Measurements from ENCODE around the gene IFNGR2. TPM values are rescaled to one million over a fixed set of nuclear protein-coding genes. Genes with fewer than 3 reads are reported as not detected.

IFNGR2 gene, protein sequence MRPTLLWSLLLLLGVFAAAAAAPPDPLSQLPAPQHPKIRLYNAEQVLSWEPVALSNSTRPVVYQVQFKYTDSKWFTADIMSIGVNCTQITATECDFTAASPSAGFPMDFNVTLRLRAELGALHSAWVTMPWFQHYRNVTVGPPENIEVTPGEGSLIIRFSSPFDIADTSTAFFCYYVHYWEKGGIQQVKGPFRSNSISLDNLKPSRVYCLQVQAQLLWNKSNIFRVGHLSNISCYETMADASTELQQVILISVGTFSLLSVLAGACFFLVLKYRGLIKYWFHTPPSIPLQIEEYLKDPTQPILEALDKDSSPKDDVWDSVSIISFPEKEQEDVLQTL
- polyA plus RNA-seq (2012; rRNA removed) = 92.4 and 126 TPM in 2 replicates
- polyA plus RNA-seq (2012; cell fraction: cytosol; rRNA removed) = 112 and 115 TPM in 2 replicates
- polyA plus RNA-seq (2012; cell fraction: nucleus; rRNA removed) = 30.8 and 42.8 TPM in 2 replicates

DNA sequence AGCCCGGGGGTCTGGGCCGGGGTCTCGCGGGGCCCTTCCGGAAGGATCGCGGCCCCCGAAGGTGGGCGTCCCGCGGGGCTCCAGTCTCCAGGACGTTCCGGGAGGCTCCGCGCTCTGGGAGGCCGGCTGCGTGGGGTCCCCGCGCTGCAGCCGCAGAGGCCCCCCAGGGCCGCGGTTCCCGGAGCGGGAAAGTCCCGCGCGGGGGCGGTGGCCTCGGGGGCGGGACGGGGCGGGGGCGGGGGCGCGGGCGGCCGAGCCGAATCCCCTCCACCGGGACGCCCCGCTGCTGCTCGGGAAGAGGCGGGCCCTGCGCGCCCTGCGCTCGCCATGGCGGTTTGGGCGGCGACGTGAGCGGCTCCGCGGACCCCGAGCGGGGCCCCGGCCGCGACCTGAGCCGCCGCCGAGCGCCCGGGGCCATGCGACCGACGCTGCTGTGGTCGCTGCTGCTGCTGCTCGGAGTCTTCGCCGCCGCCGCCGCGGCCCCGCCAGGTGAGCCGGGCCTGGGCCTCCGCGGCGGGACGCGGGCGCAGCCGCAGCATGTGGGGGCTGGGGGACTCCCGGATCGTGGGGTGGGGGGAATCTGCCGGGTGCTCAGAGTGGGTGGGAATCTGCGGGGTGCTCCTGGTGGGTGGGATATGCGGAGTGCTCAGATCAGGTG is at the start of gene IFNGR2:
Gene IFNGR2, plus strand, starts transcription at position 286 of the 658 bp plus-strand sequence. Its CDS starts 131 bp downstream, at position 417.
- TF ChIP-seq MEF2A (IDR thresholded peaks at IDR 0.05; ENCODE audit: borderline replicate concordance, low read depth) (no peak), RFX5 (IDR thresholded peaks at IDR 0.05; ENCODE audit: low read length) (no peak), EP300 (IDR thresholded peaks at IDR 0.05; ENCODE audit: borderline replicate concordance in 1 of 2, low read depth in 1 of 2, low read length in 1 of 2) (no peak), TAF1 (IDR thresholded peaks at IDR 0.05; ENCODE audit: borderline replicate concordance, low read depth, low read length) (peak; percentile 31; the same call in 1 of the 2 replicates), GATA2 (CRISPR knock-in tag; IDR thresholded peaks at IDR 0.05) (no peak)
- Histone ChIP-seq H3K79me2 (ENCODE audit: insufficient read depth) (peaks cover 48% of the 10 kb centered on the region), H2AFZ (ENCODE audit: low read depth) (0 out of 2 replicates have a peak within 1 kb of the TSS, but pooled peaks have one; percentile 52), H3K4me3 (ENCODE audit: low read depth in 2 of 2, low read length in 1 of 2) (peak within 1 kb of the TSS; percentile 67 to 78), H3K4me1 (ENCODE audit: control insufficient read depth in 1 of 2, insufficient read depth in 2 of 2, low read depth in 1 of 2, low read length in 1 of 2) (peaks cover 7% of the 10 kb centered on the region in 2 experiments; a peak in 1 of 4 replicates), H3K9me3 (no peaks in the 10 kb centered on the region), H3K27me3 (ENCODE audit: insufficient read depth) (no peaks in the 10 kb centered on the region), H4K20me1 (ENCODE audit: insufficient read depth) (peaks cover 28% of the 10 kb centered on the region), H3K4me2 (peak within 1 kb of the TSS; percentile 83), H3K9ac (peak within 1 kb of the TSS; percentile 92), H3F3A (replicated peaks; ENCODE audit: insufficient read depth) (peaks cover 30% of the 10 kb centered on the region), H3K9me2 (no peaks in the 10 kb centered on the region), H3K27ac (ENCODE audit: low read depth in 2 of 2, low read length in 1 of 2) (peak within 1 kb of the TSS; percentile 77 to 81), H3K36me3 (replicated peaks in 1 of 2; ENCODE audit: control insufficient read depth in 1 of 2, insufficient read depth in 2 of 2, low read length in 1 of 2) (peaks cover 0 to 13% of the 10 kb centered on the region in 2 experiments)
- DNase-seq = peak; percentile 88
- POLR2A ChIA-PET = interaction anchor here (1.2 kb wide), 1 partner anchor 77 kb away, joined by 3 read pairs; the partner anchor contains the start of gene TMEM50B
- WGBS (ENCODE audit: low lambda C conversion rate) = no CpG with 5 or more reads among the region's 89 CpGs
- CTCF ChIA-PET = interaction anchor here (0.9 to 3.3 kb wide), 2 partner anchors 13 to 42 kb away, joined by 3 to 12 read pairs; no protein-coding TSS in a partner anchor

DNA sequence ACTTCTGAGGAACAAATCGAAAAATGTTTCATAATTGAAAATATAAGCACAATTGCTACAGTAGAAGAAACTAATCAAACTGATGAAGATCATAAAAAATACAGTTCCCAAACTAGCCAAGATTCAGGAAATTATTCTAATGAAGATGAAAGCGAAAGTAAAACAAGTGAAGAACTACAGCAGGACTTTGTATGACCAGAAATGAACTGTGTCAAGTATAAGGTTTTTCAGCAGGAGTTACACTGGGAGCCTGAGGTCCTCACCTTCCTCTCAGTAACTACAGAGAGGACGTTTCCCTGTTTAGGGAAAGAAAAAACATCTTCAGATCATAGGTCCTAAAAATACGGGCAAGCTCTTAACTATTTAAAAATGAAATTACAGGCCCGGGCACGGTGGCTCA is 47.9 kb upstream of the IFNGR2 start:
- Histone ChIP-seq H3K27ac (ENCODE audit: low read depth in 2 of 2, low read length in 1 of 2) (no peak overlapping the region), H3K9me3 (no peaks in the 10 kb centered on the region), H3F3A (replicated peaks; ENCODE audit: insufficient read depth) (peaks cover 11% of the 10 kb centered on the region), H3K9me2 (no peaks in the 10 kb centered on the region), H3K36me3 (replicated peaks in 1 of 2; ENCODE audit: control insufficient read depth in 1 of 2, insufficient read depth in 2 of 2, low read length in 1 of 2) (peaks cover 33 to 38% of the 10 kb centered on the region in 2 experiments), H2AFZ (ENCODE audit: low read depth) (no peak overlapping the region), H3K4me3 (ENCODE audit: low read depth in 2 of 2, low read length in 1 of 2) (no peak overlapping the region), H3K4me2 (no peak overlapping the region), H3K9ac (no peak overlapping the region), H3K4me1 (ENCODE audit: control insufficient read depth in 1 of 2, insufficient read depth in 2 of 2, low read depth in 1 of 2, low read length in 1 of 2) (no peaks in the 10 kb centered on the region), H3K27me3 (ENCODE audit: insufficient read depth) (no peaks in the 10 kb centered on the region), H4K20me1 (ENCODE audit: insufficient read depth) (no peaks in the 10 kb centered on the region), H3K79me2 (ENCODE audit: insufficient read depth) (no peaks in the 10 kb centered on the region)
- ChIA-PET POLR2A (no interaction called here), CTCF (interaction anchor here (0.6 kb wide), 1 partner anchor 1334 kb away, joined by 3 read pairs; no protein-coding TSS in a partner anchor)
- DNase-seq = no peak
- TF ChIP-seq NRF1 (IDR thresholded peaks at IDR 0.05; ENCODE audit: low read depth, low read length) (no peak), FOXM1 (IDR thresholded peaks at IDR 0.05; ENCODE audit: low read depth) (no peak), TCF12 (IDR thresholded peaks at IDR 0.05) (no peak), FOSL2 (IDR thresholded peaks at IDR 0.05; ENCODE audit: borderline replicate concordance, low read depth) (no peak), GATA2 (CRISPR knock-in tag; IDR thresholded peaks at IDR 0.05) (no peak), RXRA (IDR thresholded peaks at IDR 0.05; ENCODE audit: borderline replicate concordance, low read depth) (no peak), SMC3 (IDR thresholded peaks at IDR 0.05; ENCODE audit: low read depth, low read length) (no peak), RFX5 (IDR thresholded peaks at IDR 0.05; ENCODE audit: low read length) (no peak), JUND (IDR thresholded peaks at IDR 0.05) (no peak), RCOR1 (IDR thresholded peaks at IDR 0.05; ENCODE audit: low read length) (no peak), ELF1 (IDR thresholded peaks at IDR 0.05) (no peak)
- TF ChIP-seq, protein P1, sequence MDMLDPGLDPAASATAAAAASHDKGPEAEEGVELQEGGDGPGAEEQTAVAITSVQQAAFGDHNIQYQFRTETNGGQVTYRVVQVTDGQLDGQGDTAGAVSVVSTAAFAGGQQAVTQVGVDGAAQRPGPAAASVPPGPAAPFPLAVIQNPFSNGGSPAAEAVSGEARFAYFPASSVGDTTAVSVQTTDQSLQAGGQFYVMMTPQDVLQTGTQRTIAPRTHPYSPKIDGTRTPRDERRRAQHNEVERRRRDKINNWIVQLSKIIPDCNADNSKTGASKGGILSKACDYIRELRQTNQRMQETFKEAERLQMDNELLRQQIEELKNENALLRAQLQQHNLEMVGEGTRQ (IDR thresholded peaks at IDR 0.05; ENCODE audit: borderline replicate concordance, low read depth, low read length) = no peak
- TF ChIP-seq, protein P2, sequence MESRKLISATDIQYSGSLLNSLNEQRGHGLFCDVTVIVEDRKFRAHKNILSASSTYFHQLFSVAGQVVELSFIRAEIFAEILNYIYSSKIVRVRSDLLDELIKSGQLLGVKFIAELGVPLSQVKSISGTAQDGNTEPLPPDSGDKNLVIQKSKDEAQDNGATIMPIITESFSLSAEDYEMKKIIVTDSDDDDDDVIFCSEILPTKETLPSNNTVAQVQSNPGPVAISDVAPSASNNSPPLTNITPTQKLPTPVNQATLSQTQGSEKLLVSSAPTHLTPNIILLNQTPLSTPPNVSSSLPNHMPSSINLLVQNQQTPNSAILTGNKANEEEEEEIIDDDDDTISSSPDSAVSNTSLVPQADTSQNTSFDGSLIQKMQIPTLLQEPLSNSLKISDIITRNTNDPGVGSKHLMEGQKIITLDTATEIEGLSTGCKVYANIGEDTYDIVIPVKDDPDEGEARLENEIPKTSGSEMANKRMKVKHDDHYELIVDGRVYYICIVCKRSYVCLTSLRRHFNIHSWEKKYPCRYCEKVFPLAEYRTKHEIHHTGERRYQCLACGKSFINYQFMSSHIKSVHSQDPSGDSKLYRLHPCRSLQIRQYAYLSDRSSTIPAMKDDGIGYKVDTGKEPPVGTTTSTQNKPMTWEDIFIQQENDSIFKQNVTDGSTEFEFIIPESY (IDR thresholded peaks at IDR 0.05; ENCODE audit: borderline replicate concordance, low read depth) = no peak
- WGBS (ENCODE audit: low lambda C conversion rate) = 94% methylated on average over 6 of the region's 6 CpGs
